H1 (cell line): ENCODE results near the gene DOCK11. TPM values are rescaled to one million over a fixed set of nuclear protein-coding genes. Genes with fewer than 3 reads are reported as not detected.

Experiments
- CTCF ChIA-PET: fragments of 300-600 bp; sonication (Branson Sonifier 250); formaldehyde crosslinking; loops from one replicate; lab custom pipeline; 2021; ENCODE audit not compliant: partially characterized antibody; lab: Charles Lee
- POLR2A ChIA-PET: fragments of 300-600 bp; sonication (Branson Sonifier 250); formaldehyde crosslinking; loops from one replicate; lab custom pipeline; 2021; ENCODE audit warnings: inconsistent platforms; ENCODE audit not compliant: partially characterized antibody; lab: Charles Lee
- DNase-seq, 2 experiments: peaks; one replicate each; pipeline versions ENCODE4 v3.0.0 to v3.0.0-alpha.2; 2010 to 2022; ENCODE audit warnings: low spot score in 2 of 2, low read depth in 1 of 2, mixed read lengths in 1 of 2
- FAIRE-seq: peaks from 2 replicates; lab custom pipeline; 2011; peaks lifted over from hg19 to GRCh38; lab: Jason Lieb, UNC
- H2AFZ ChIP-seq: 2 replicates; pipeline ENCODE4 v1.8.1; 2012; ENCODE audit warnings: low read length, inconsistent platforms
- H2AK5ac ChIP-seq: 2 replicates; pipeline ENCODE4 v1.6.1; 2013; ENCODE audit warnings: low read depth, low read length
- H2BK120ac ChIP-seq: replicated peaks from 2 replicates; pipeline ENCODE3; 2013; ENCODE audit warnings: low read depth, low read length, inconsistent platforms
- H2BK12ac ChIP-seq: 2 replicates; pipeline ENCODE4 v1.6.1; 2013; ENCODE audit warnings: low read depth, low read length
- H2BK15ac ChIP-seq: 2 replicates; pipeline ENCODE4 v1.6.1; 2013; ENCODE audit warnings: low read length
- H2BK20ac ChIP-seq: 2 replicates; pipeline ENCODE4 v1.6.1; 2013; ENCODE audit warnings: low read length
- H2BK5ac ChIP-seq: 2 replicates; pipeline ENCODE4 v1.6.1; 2013; ENCODE audit warnings: low read depth, low read length
- H3K14ac ChIP-seq: 2 replicates; pipeline ENCODE4 v1.6.1; 2013; ENCODE audit warnings: inconsistent platforms; ENCODE audit not compliant: insufficient read length
- H3K18ac ChIP-seq: 2 replicates; pipeline ENCODE4 v1.6.1; 2013; ENCODE audit warnings: low read length; ENCODE audit errors: extremely low read depth
- H3K23ac ChIP-seq: 2 replicates; pipeline ENCODE4 v1.6.1; 2013; ENCODE audit warnings: inconsistent platforms; ENCODE audit not compliant: insufficient read length
- H3K23me2 ChIP-seq: 2 replicates; pipeline ENCODE4 v1.6.1; 2013; ENCODE audit warnings: low read depth, low read length
- H3K27ac ChIP-seq: 2 replicates; pipeline ENCODE4 v1.6.1; 2011; ENCODE audit warnings: low read depth, low read length, inconsistent platforms
- H3K27me3 ChIP-seq, 4 experiments: replicated peaks in 1 of 4; 1 replicate in 1 of 4; 2 replicates in 3 of 4; pipeline versions ENCODE4 v1.6.1 to v1.8.1; 2011 to 2013; ENCODE audit warnings: low read length in 3 of 4, mild to moderate bottlenecking in 3 of 4, inconsistent platforms in 2 of 4, mixed read lengths in 2 of 4, moderate library complexity in 1 of 4; ENCODE audit not compliant: control insufficient read depth in 3 of 4, insufficient read depth in 3 of 4; ENCODE audit errors: extremely low read depth in 1 of 4
- H3K36me3 ChIP-seq, 4 experiments: 2 replicates each; pipeline versions ENCODE4 v1.6.1 to v1.8.1; 2011 to 2013; ENCODE audit warnings: mild to moderate bottlenecking in 4 of 4, low read length in 3 of 4, moderate library complexity in 2 of 4, control low read depth in 1 of 4, inconsistent platforms in 1 of 4; ENCODE audit not compliant: insufficient read depth in 4 of 4, control insufficient read depth in 2 of 4
- H3K4ac ChIP-seq: replicated peaks from 2 replicates; pipeline ENCODE3; 2013; ENCODE audit warnings: low read length, low read depth, mixed read lengths, inconsistent platforms; ENCODE audit not compliant: insufficient read length
- H3K4me1 ChIP-seq, 4 experiments: replicated peaks in 1 of 4; 1 replicate in 1 of 4; 2 replicates in 3 of 4; pipeline versions ENCODE4 v1.6.1 to v1.8.1; 2011 to 2013; ENCODE audit warnings: low read length in 3 of 4, inconsistent platforms in 2 of 4, mixed read lengths in 1 of 4; ENCODE audit not compliant: insufficient read depth in 4 of 4, control insufficient read depth in 3 of 4
- H3K4me2 ChIP-seq, 2 experiments: 2 replicates each; pipeline versions ENCODE4 v1.6.1 to v1.8.1; 2011 to 2013; ENCODE audit warnings: low read depth in 2 of 2, low read length in 2 of 2, control low read depth in 1 of 2, inconsistent platforms in 1 of 2, mild to moderate bottlenecking in 1 of 2; ENCODE audit not compliant: insufficient read depth in 1 of 2
- H3K4me3 ChIP-seq, 4 experiments: fragments of 200-600, 300-600 bp in 1 of 4; sonication (generic), shearing (Covaris generic), sonication (Bioruptor Twin) in 1 of 4; 2 replicates each; pipeline versions ENCODE4 v1.5.1 to v1.8.1; 2011 to 2016; ENCODE audit warnings: low read length in 4 of 4, low read depth in 3 of 4, control low read depth in 2 of 4, inconsistent platforms in 2 of 4, mild to moderate bottlenecking in 2 of 4, mixed read lengths in 1 of 4, moderate library complexity in 1 of 4; ENCODE audit not compliant: insufficient read depth in 2 of 4; ENCODE audit errors: extremely low read depth in 1 of 4
- H3K56ac ChIP-seq: replicated peaks from 2 replicates; pipeline ENCODE3; 2013; ENCODE audit warnings: low read depth, mild to moderate bottlenecking, mixed read lengths, low read length, inconsistent platforms; ENCODE audit not compliant: insufficient read length
- H3K79me1 ChIP-seq: 2 replicates; pipeline ENCODE4 v1.6.1; 2013; ENCODE audit warnings: low read depth, low read length, control low read depth
- H3K79me2 ChIP-seq, 2 experiments: 2 replicates each; pipeline versions ENCODE4 v1.6.1 to v1.8.1; 2012 to 2013; ENCODE audit warnings: low read length in 2 of 2, mild to moderate bottlenecking in 2 of 2, inconsistent platforms in 1 of 2; ENCODE audit not compliant: insufficient read depth in 2 of 2, control insufficient read depth in 1 of 2
- H3K9ac ChIP-seq, 4 experiments: replicated peaks in 1 of 4; 1 replicate in 1 of 4; 2 replicates in 3 of 4; pipeline versions ENCODE4 v1.6.1 to v1.8.1; 2011 to 2013; ENCODE audit warnings: low read depth in 3 of 4, low read length in 3 of 4, control low read depth in 2 of 4, mild to moderate bottlenecking in 2 of 4, moderate library complexity in 2 of 4, inconsistent platforms in 1 of 4; ENCODE audit errors: extremely low read depth in 1 of 4
- H3K9me3 ChIP-seq, 2 experiments: 2 replicates each; pipeline versions ENCODE4 v1.6.1 to v1.8.1; 2012 to 2013; ENCODE audit warnings: mild to moderate bottlenecking in 2 of 2, moderate library complexity in 2 of 2, control low read depth in 1 of 2, inconsistent platforms in 1 of 2, low read depth in 1 of 2, low read length in 1 of 2, mixed read lengths in 1 of 2; ENCODE audit not compliant: insufficient read depth in 2 of 2
- H4K20me1 ChIP-seq, 2 experiments: replicated peaks in 1 of 2; 2 replicates each; pipeline versions ENCODE3 to v1.8.1; 2011 to 2013; ENCODE audit warnings: inconsistent platforms in 2 of 2, low read length in 2 of 2, mild to moderate bottlenecking in 1 of 2; ENCODE audit not compliant: insufficient read depth in 2 of 2, control insufficient read depth in 1 of 2
- H4K5ac ChIP-seq: 2 replicates; pipeline ENCODE4 v1.6.1; 2013; ENCODE audit warnings: low read length, low read depth, mixed read lengths, inconsistent platforms; ENCODE audit not compliant: insufficient read length
- H4K8ac ChIP-seq: 2 replicates; pipeline ENCODE4 v1.8.0; 2013; ENCODE audit warnings: mild to moderate bottlenecking, moderate library complexity, low read length, inconsistent platforms; ENCODE audit not compliant: insufficient read depth; ENCODE audit errors: extremely low read depth
- H4K91ac ChIP-seq: replicated peaks from 2 replicates; pipeline ENCODE3; 2013; ENCODE audit warnings: low read length, mixed read lengths, inconsistent platforms; ENCODE audit not compliant: insufficient read length
- EP300 ChIP-seq, 2 experiments: IDR thresholded peaks; 1 replicate in 1 of 2; 2 replicates in 1 of 2; pipeline ENCODE4 v1.6.1; 2011 to 2012; ENCODE audit warnings: low read depth in 2 of 2, low read length in 2 of 2, mild to moderate bottlenecking in 2 of 2, borderline replicate concordance in 1 of 2, inconsistent platforms in 1 of 2, moderate library complexity in 1 of 2
- WGBS, 2 experiments: shearing (Covaris generic) in 1 of 2; methylation state at CpG; one replicate each; pipeline versions ENCODE4 v1.1.6 to v1.1.7; 2013 to 2015; ENCODE audit warnings: low lambda C conversion rate in 2 of 2, mixed read lengths in 2 of 2, inconsistent platforms in 1 of 2, low coverage in 1 of 2, missing lambda C conversion rate in 1 of 2; ENCODE audit not compliant: insufficient replicate concordance in 2 of 2, insufficient coverage in 1 of 2, insufficient read length in 1 of 2; ENCODE audit errors: extremely low coverage in 1 of 2, missing lambda C conversion rate in 1 of 2; 5-methylcytosine and 5-hydroxymethylcytosine counted together
- polyA plus RNA-seq, 7 experiments: library from polyadenylated mRNA; depleted of rRNA in 3 of 7; stranded (reverse) in 5 of 7; unstranded in 2 of 7; fragments of >200 nt in 5 of 7; fragments of 200-250 nt in 2 of 7; gene quantifications; 1 replicate in 5 of 7; 2 replicates in 1 of 7; 4 replicates in 1 of 7; pipeline versions ENCODE4 v1.2.1 to v1.2.3, GENCODE V29; 2011 to 2013; ENCODE audit warnings: missing spikeins in 2 of 7, mixed read lengths in 2 of 7
- total RNA-seq: library from RNA; stranded (reverse); fragmentation: NEBNext Ultra II Directional; extraction: Animal tissue kit (Norgen Biotek cat#: 25700); gene quantifications from 2 replicates; pipeline ENCODE4 v1.2.1, GENCODE V29; 2021

The DOCK11 gene
- total and polyA plus RNA-seq, 2 of the 8 experiments (the other 6 are each of a cell fraction or from before 2014, with no cell fraction given) = 4.9 to 12.0 TPM

DNA sequence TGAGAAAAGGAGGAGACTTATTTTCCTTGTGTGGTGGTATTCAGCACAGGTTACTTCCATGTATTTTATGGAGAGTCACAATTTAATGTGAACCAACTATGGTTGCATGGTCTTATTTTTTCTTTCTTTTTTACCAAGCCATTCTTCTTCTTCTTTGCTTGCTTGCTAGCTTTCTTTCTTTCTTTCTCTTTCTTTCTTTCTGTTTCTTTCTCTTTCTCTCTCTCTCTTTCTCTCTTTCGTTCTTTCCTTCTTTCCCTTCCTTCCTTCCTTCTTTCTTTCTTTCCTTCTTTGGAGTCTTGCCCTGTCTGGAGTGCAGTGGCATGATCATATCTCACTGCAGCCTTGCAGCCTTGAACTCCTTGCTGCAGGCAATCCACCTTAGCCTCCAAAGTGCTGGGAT, 68.9 kb downstream of the DOCK11 start:
- Histone ChIP-seq H2BK15ac (no peak overlapping the region), H3K9me3 (no peaks in the 10 kb centered on the region), H3K23ac (no peak overlapping the region), H2BK20ac (no peak overlapping the region), H3K4me3 (no peak overlapping the region), H3K4ac (no peak overlapping the region), H3K4me1 (no peaks in the 10 kb centered on the region), H3K18ac (no peak overlapping the region), H3K79me2 (no peaks in the 10 kb centered on the region), H3K56ac (no peak overlapping the region), H4K8ac (no peak overlapping the region), H2AK5ac (no peak overlapping the region), H3K27me3 (no peaks in the 10 kb centered on the region), H3K9ac (no peak overlapping the region), H2BK5ac (no peak overlapping the region), H4K91ac (no peak overlapping the region), H3K79me1 (no peaks in the 10 kb centered on the region), H3K36me3 (no peaks in the 10 kb centered on the region), H2AFZ (no peak overlapping the region), H2BK120ac (no peak overlapping the region), H3K27ac (no peak overlapping the region), H3K4me2 (no peak overlapping the region), H3K23me2 (no peaks in the 10 kb centered on the region), H4K20me1 (no peaks in the 10 kb centered on the region), H2BK12ac (no peak overlapping the region), H4K5ac (no peak overlapping the region), H3K14ac (no peak overlapping the region)
- CTCF ChIA-PET = no interaction called here
- no peak for FAIRE-seq
- TF ChIP-seq EP300 (IDR thresholded peaks at IDR 0.05; ENCODE audit: borderline replicate concordance in 1 of 2, low read depth in 2 of 2, low read length in 2 of 2) = no peak
- DNase-seq = no peak
- POLR2A ChIA-PET = no interaction called here
- WGBS, 2 experiments = 83% methylated on average over 1 of the region's 1 CpG; no CpG with 5 or more reads in 1 of the 2 experiments
